Sigmoid colon (tissue), 7 donors: ENCODE results near the gene STUB1. TPM values are rescaled to one million over a fixed set of nuclear protein-coding genes. Genes with fewer than 3 reads are reported as not detected.

Source experiments
- DNase-seq: peaks from one replicate; pipeline ENCODE4 v3.0.0-alpha.2; 2019
- H3K27ac ChIP-seq, 4 donors: fragments of 200-600 bp; sonication (generic); one replicate each; pipeline ENCODE4 v1.5.1; 2016 to 2019; ENCODE audit warnings: mild to moderate bottlenecking in 1 of 4
- H3K27me3 ChIP-seq, 3 donors: fragments of 200-600 bp; sonication (generic); one replicate each; pipeline ENCODE4 v1.5.1; 2019; ENCODE audit warnings: mild to moderate bottlenecking in 1 of 3
- H3K36me3 ChIP-seq, 4 donors: fragments of 200-600 bp; sonication (generic); one replicate each; pipeline ENCODE4 v1.5.1; 2016 to 2019
- H3K4me1 ChIP-seq, 4 donors: fragments of 200-600 bp; sonication (generic); one replicate each; pipeline ENCODE4 v1.5.1; 2017 to 2019
- H3K4me3 ChIP-seq, 4 donors: fragments of 200-600 bp; sonication (generic); one replicate each; pipeline ENCODE4 v1.5.1; 2017 to 2019; ENCODE audit warnings: mild to moderate bottlenecking in 2 of 4, moderate library complexity in 1 of 4
- H3K9me3 ChIP-seq, 4 donors: fragments of 200-600 bp in 3 of 4; sonication (generic) in 3 of 4; one replicate each; pipeline versions ENCODE4 v1.5.1 to v1.6.1; 2013 to 2019
- CTCF ChIP-seq, 4 experiments: fragments of 450-650 bp in 3 of 4; fragments of 200-600 bp in 1 of 4; IDR thresholded peaks; one replicate each; pipeline ENCODE4 v1.5.1; 2016 to 2019; ENCODE audit warnings: antibody characterized with exemption in 4 of 4, mild to moderate bottlenecking in 3 of 4, moderate library complexity in 2 of 4
- EP300 ChIP-seq, 4 donors: sonication (generic); formaldehyde crosslinking; IDR thresholded peaks; one replicate each; pipeline ENCODE4 v1.6.1; 2017; ENCODE audit warnings: antibody characterized with exemption in 4 of 4
- POLR2A ChIP-seq, 2 donors: fragments of 450-650 bp; IDR thresholded peaks; one replicate each; pipeline ENCODE4 v1.6.1; 2016; ENCODE audit warnings: antibody characterized with exemption in 2 of 2, mild to moderate bottlenecking in 2 of 2, moderate library complexity in 2 of 2
- POLR2AphosphoS5 ChIP-seq, 4 donors: sonication (generic); formaldehyde crosslinking; IDR thresholded peaks; one replicate each; pipeline ENCODE4 v1.6.1; 2017; ENCODE audit warnings: antibody characterized with exemption in 4 of 4
- WGBS, 2 donors: extraction: QIAGEN DNeasy Blood & Tissue Kit; methylation state at CpG; one replicate each; pipeline ENCODE4 v1.1.7; 2013; 5-methylcytosine and 5-hydroxymethylcytosine counted together
- intact Hi-C: fragments of 100-400 bp; cut with DNase I; formaldehyde crosslinking; loops from one replicate; pipeline ENCODE4 v1.15.1; 2023
- polyA plus RNA-seq, 3 donors: library from polyadenylated mRNA; stranded (reverse); fragments of 200-250 nt; gene quantifications; one replicate each; pipeline ENCODE4 v1.2.3, GENCODE V29; 2013
- total RNA-seq, 4 donors: library from RNA; depleted of rRNA; stranded (reverse); fragments of >200 nt; gene quantifications; one replicate each; pipeline ENCODE4 v1.1.0, GENCODE V29; 2016
- donor health status: healthy with polysubstance abuse.
- donor health status: Bipolar disorder and iron deficiency.
- donor health status: healthy.

The STUB1 gene
- total and polyA plus RNA-seq, 7 donors = 104 to 183 (median 136) TPM

GRCh38 chr16:636206-637080, 43.8 kb upstream of the STUB1 start, which contains the start of gene METTL26:
METTL26 (minus strand) TSS chr16:636305; CDS start chr16:636290, 15 bp downstream.
- peak; percentile 19 to 35 for TF ChIP-seq POLR2A (IDR thresholded peaks at IDR 0.05)
- TF ChIP-seq EP300 (IDR thresholded peaks at IDR 0.05) = no peak
- peak; percentile 71 to 82 (median 74) for TF ChIP-seq POLR2AphosphoS5 (IDR thresholded peaks at IDR 0.05)
- TF ChIP-seq CTCF (IDR thresholded peaks at IDR 0.05) = no peak
- H3K27ac ChIP-seq = peak within 1 kb of the TSS; percentile 89 to 99 (median 97)
- intact Hi-C loops = loop anchor here (2.0 kb wide), 1 partner anchor 48 kb away; no protein-coding TSS in a partner anchor
- peaks cover 0 to 6% (median 0%) of the 10 kb centered on the region in 3 donors for H3K27me3 ChIP-seq
- peak within 1 kb of the TSS; percentile 64 to 98 (median 81) for H3K4me3 ChIP-seq
- H3K9me3 ChIP-seq = no peaks in the 10 kb centered on the region
- 0% methylated on average over 91 of the region's 91 CpGs for WGBS, 2 donors
- peaks cover 0 to 37% (median 31%) of the 10 kb centered on the region in 4 donors for H3K4me1 ChIP-seq
- peaks cover 0 to 21% (median 12%) of the 10 kb centered on the region in 4 donors for H3K36me3 ChIP-seq
- peak; percentile 98 for DNase-seq

GRCh38 chr16:637081-638018, 42.9 kb upstream of the STUB1 start:
- Histone ChIP-seq H3K4me3 (peak overlapping the region; percentile 64 to 98 (median 81)), H3K4me1 (peaks cover 0 to 40% (median 32%) of the 10 kb centered on the region in 4 donors), H3K9me3 (no peaks in the 10 kb centered on the region), H3K27ac (peak overlapping the region; percentile 89 to 99 (median 97)), H3K27me3 (peaks cover 0 to 4% (median 0%) of the 10 kb centered on the region in 3 donors), H3K36me3 (peaks cover 0 to 21% (median 12%) of the 10 kb centered on the region in 4 donors)
- peak; percentile 97 for DNase-seq
- intact Hi-C loops = loop anchor here (2.0 kb wide), 1 partner anchor 49 kb away; no protein-coding TSS in a partner anchor
- no peak for TF ChIP-seq CTCF (IDR thresholded peaks at IDR 0.05)
- no peak for TF ChIP-seq POLR2A (IDR thresholded peaks at IDR 0.05)
- no peak for TF ChIP-seq EP300 (IDR thresholded peaks at IDR 0.05)
- no peak for TF ChIP-seq POLR2AphosphoS5 (IDR thresholded peaks at IDR 0.05)
- WGBS, 2 donors = 14 to 17% methylated on average over 53 of the region's 53 CpGs

- no peak for TF ChIP-seq EP300 (IDR thresholded peaks at IDR 0.05)
- no peak for TF ChIP-seq POLR2A (IDR thresholded peaks at IDR 0.05)
- TF ChIP-seq CTCF (IDR thresholded peaks at IDR 0.05) = no peak
- no peak for TF ChIP-seq POLR2AphosphoS5 (IDR thresholded peaks at IDR 0.05)
Observed at GRCh38 chr16:638034-638543, 42.1 kb upstream of the STUB1 start.

GRCh38 chr16:638836-639235, 41.4 kb upstream of the STUB1 start:
- no peaks in the 10 kb centered on the region for H3K27me3 ChIP-seq
- H3K4me1 ChIP-seq = peaks cover 0 to 54% (median 42%) of the 10 kb centered on the region in 4 donors
- intact Hi-C loops = no loop called here
- peaks cover 0 to 8% (median 6%) of the 10 kb centered on the region in 4 donors for H3K36me3 ChIP-seq
- DNase-seq = no peak
- H3K27ac ChIP-seq = no peak overlapping the region
- WGBS, 2 donors = 85 to 86% methylated on average over 9 of the region's 9 CpGs
- H3K9me3 ChIP-seq = no peaks in the 10 kb centered on the region
- TF ChIP-seq POLR2A (IDR thresholded peaks at IDR 0.05) (no peak), POLR2AphosphoS5 (IDR thresholded peaks at IDR 0.05) (no peak), EP300 (IDR thresholded peaks at IDR 0.05) (no peak), CTCF (IDR thresholded peaks at IDR 0.05) (no peak)
- no peak overlapping the region for H3K4me3 ChIP-seq

More at GRCh38 chr16:638034-638543, 42.1 kb upstream of the STUB1 start:
- no peak for DNase-seq
- H3K36me3 ChIP-seq = peaks cover 0 to 16% (median 12%) of the 10 kb centered on the region in 4 donors
- H3K9me3 ChIP-seq = no peaks in the 10 kb centered on the region
- peak overlapping the region; percentile 75 to 99 (median 94) for H3K27ac ChIP-seq
- intact Hi-C loops = no loop called here
- no peaks in the 10 kb centered on the region for H3K27me3 ChIP-seq
- H3K4me1 ChIP-seq = peaks cover 0 to 47% (median 39%) of the 10 kb centered on the region in 4 donors
- 87 to 89% methylated on average over 15 of the region's 15 CpGs for WGBS, 2 donors
- H3K4me3 ChIP-seq = no peak overlapping the region
